HG03066 (cell line): ENCODE measurements around the gene STK16.
"Not testable (repeated sequence)": the region's sequence is repeated elsewhere in the genome, so short reads cannot be mapped to it uniquely, and the experiment has no call there.

Source experiments
- ATAC-seq: cut with Tn5 transposase; IDR thresholded peaks from one replicate; pipeline ENCODE4 v1.9.1; 2021; ENCODE audit warnings: low read depth; ENCODE audit not compliant: unreplicated experiment

Gene STK16

DNA sequence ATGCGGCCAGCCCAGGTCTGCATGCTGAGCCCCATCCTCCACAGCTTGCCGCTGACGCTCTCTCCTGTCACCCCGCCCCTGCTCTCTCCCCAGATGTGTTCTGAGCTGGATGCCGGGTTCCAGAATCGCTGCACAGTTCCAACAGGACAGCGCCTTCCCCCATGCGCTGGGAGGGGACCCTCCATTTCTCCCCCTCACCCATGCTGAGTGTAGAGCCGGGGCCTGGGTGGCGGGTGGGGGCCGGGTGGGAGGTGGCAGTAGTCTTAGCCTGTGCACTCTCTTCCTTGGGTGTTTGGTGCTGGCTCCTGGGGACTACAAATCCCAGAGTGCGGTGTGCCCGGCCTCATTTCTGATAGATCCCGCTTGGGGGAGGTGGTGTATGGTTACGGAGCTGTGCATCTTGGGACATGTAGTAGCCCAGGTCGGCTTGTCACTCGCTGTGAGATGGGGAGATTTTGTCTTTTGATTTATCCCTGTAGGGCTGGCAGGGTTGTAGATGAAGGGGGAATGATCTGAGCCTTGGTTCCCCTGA, 40.7 kb downstream of the STK16 start:
- no peak for ATAC-seq

DNA sequence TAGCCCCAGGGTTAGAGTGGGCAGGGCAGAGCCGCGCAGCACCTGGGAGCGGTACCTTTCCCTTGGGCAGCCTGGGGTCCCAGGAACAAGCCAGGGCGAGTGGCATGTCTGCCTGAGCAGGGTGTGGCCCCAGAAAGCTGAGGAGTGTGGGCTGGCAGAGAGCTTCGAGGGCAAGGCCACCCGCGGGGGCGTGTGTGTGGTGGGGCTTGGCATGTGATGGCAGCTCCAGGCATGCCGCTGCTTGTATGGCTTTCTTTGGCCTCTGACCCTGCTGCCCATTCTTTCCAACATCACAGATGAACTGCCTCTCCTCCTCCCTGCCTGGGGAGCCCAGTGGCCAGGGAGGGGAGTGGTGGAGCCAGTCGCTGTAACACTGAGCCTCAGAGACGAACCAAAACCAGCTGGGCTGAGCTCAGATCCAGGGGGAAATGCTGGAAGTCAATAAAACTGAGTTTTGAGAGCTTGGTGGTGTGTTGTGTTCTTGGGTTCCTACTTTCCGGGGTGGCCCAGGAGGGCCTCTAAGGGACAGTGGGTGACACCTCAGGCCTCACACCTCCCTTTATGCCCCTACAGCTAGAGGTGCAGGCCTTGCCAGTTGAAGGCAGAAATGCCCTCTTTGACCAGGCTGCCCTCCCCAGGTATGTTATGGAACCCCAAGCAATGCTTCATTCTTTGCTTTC, 41.3 kb downstream of the STK16 start:
- no peak for ATAC-seq

DNA sequence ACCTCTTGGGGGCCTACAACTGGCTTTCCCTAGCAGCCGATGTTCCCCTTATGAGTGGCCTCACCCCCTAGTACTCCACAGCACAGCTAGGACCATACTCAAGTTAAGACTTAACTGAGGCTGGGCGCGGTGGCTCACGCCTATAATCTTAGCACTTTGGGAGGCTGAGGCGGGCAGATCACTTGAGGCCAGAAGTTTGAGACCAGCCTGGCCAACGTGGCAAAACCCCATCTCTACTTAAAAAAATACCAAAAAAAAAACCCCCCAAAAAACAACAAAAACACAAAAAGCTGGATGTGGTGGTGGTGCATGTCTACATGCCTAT, 41.8 kb downstream of the STK16 start:
- not testable (repeated sequence) for ATAC-seq

DNA sequence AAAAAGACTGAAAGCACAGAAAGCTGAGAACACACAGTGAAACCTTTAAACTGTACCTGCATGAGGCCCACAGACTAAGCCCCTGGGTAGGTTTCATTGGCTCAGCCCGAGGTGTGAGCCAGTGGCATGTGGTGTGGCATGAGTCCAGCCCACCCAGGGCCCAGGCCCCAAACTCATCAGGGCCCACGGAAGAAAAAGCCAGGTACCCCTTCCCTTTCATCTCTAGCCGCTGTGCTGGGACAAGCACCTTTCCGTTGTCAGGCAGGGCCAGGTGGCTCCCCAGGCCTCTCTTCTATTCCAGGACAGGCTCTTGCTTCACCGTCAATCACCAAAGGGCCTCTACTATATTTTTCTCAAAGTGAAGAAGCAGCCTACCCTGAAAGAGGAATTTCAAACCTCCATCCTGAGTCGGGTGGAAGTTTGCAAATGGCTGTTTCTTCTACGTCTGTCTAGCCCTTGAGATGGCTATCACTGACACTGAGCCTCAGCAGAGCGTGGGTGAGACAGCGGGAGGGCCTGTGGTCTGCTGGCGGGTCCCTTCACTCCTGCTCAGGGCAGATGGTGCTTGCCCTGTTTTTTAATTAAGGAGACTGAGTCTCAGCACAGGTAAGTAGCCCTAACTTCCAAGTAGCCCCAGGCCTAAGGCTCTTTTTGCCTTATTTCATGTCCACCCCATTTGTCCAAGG, 42.4 kb downstream of the STK16 start:
- no peak for ATAC-seq

- no peak for ATAC-seq
Observed at GRCh38 chr2:219289195-219289536, 43.9 kb downstream of the STK16 start.

GRCh38 chr2:219289537-219290361, 44.5 kb downstream of the STK16 start:
- ATAC-seq: no peak

DNA sequence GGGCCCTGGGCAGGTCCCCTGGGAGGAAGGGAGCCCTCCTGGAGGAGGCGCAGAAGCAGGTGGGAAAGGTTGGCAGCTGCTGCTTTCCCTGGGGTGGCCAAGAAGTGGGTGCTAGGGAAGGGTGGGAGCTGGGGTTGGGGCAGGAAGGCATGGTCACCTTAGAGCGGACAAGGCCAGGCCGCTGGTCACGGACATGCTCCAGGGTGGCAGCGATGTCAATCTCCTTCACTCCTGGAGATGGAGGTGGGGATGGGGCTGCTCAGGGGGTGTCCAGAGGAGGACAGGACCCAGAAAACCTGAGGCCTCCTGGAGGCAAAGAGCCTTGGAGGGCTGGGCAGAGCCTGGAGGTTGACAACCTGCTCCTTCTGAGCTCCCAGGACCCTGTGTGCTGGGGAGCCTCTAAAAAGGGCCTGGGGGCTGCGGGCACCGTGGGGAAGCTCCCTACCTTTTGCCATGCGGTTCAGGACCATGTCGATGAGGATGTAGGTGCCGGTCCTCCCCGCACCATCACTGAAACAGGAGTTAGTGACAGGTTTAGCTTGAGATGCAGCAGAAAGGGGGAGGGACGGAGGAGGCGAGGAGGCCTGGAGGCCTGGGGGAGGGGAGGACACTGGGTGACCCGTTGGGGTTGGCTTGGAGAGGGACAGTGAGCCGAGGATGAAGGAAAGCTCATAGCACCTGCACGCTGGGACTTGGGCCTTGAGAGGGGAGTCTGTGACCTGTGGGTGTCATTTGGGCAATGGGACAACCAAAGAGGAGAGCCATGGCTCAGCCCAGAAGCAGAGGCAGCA, 45.3 kb downstream of the STK16 start:
- ATAC-seq: no peak

- no peak for ATAC-seq
Observed at GRCh38 chr2:219291394-219291793, 46.1 kb downstream of the STK16 start.

DNA sequence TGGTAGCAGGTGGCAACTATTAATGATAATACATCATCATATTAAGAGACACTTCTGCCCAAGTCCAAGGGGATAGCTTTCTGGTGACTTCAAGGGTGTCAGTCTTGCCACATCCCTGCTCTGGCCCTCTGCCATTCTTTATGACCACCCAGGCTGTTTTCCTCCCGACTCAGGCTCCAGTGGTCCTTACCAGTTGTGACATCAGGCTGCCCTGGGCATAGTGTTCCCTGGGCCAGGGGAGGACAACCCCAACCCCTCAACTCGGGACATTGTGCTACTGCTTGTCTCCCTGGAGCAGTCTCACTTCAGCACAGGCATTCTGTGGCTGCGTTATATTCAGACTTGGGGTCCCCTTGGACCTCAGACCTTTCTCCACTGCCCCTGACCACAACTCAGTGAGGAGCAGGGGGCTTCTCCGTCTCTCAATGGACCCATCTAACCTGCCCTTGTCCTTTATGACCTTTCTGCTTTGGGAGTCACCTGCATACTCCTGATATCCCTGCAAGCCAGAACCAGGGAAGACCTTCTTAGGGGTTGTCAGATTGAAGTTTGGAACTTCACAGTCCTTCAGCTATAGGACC, 46.7 kb downstream of the STK16 start:
- no peak for ATAC-seq

- no peak for ATAC-seq
Observed at GRCh38 chr2:219292616-219293015, 47.3 kb downstream of the STK16 start.

DNA sequence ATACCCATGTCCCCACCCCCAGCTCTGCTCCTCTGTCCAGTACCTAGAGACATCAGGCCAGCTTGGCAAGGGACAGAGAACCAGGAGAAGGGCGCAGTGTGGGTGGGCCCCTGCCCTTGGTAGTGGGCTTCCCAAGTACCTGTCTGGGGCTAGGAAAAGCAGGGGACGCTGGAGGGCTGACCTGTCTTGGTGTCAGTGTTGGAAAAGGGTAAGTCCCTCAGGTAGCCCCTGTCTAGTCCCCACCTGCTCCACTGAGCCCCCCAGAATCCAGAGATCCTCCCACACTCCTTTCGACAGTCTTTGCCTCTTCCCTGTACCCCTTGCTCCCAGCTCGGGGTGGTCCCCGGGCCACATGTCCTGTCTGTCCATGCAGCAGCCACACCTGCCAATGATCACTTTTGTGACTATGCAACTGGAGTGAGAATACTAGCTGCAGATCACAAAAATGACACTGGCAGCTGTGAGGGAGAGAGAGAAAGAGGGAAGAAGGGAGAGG, 48.5 kb downstream of the STK16 start:
- ATAC-seq: no peak

GRCh38 chr2:219294356-219295351, 49.4 kb downstream of the STK16 start:
- ATAC-seq: peak; percentile 73

DNA sequence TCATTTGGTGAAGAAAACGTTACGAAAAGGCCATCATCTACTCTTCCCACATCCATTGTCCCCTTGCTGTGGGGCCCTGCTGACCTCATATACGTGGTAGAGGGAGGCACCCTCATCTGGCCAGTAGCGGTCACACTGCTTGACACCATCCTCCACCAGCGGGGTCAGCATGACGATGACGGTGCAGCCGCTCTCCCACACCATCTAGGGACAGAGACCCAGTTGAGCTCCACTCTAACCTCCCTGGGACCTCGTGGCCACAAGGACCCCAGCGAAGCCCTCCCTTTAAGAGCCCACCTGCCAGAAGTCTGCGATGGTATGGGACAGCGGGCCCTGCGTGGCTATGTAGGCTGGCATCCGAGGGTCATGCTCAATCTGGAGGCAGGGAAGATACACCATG, 50.9 kb downstream of the STK16 start:
- ATAC-seq: no peak

DNA sequence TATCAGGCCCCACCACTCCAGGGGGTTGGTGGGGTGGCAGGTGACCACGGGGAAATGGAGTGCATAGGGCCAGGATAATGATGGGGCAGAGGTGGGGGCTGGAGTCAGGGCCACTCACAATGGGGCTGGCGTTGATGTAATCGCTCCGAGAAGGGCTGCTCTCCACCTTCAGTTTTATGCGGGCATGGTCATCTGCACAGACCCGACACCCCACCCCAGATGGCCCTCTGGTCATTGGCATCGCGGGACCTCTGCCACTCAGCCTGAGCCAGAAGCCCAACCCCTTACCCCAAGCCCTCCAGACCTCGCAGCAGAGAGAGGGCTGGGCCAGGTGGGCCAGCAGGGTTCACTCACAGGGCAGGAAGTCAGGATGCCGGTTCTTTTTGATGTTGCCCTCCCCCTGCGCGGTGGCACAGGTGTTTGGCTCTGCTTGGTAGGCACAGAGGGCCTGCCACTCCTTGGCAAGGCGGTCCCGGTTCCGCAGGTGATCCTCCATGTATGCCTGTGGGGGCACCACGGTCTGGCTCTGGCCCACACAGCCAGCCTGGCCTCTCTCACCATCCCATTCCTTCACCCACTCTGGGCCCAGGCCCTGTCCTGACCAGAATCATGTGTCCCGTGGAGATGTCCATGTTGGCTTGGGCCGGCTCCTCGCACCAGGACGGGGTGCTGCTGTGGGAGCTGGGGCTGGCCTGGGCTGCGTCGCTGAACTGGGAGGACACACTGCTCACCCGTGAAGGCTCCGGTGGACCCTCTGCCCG, 51.5 kb downstream of the STK16 start:
- ATAC-seq: no peak

- no peak for ATAC-seq
Observed at GRCh38 chr2:219297766-219298456, 52.6 kb downstream of the STK16 start.

GRCh38 chr2:219298759-219299371, 53.6 kb downstream of the STK16 start:
- ATAC-seq: peak; percentile 55

DNA sequence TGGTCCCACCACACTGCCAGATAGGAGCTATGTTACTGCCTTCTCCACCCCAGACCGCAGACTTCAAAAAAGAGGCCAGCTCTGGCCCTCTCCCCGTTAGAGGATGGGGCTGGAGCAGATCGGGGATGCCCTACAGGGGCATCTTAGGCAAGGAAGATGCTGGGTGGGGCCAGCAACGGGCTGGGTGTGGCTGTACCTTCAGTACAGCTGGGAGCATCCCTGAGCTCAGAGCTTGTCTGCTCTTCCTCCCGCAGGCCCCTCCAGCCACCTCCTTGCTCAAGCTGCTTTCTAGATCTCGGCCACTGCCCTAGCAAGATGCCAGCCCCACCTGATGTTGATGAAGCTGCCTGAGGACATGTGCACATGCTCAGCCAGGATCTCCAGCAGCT, 54.1 kb downstream of the STK16 start:
- ATAC-seq: no peak
